ENCODE results near the gene SLC7A6. TPM values are rescaled to one million over a fixed set of nuclear protein-coding genes. Genes with fewer than 3 reads are reported as not detected.

SLC7A6 gene
- total and polyA plus RNA-seq, 2 of the 13 experiments (the other 11 are each of a cell fraction or from before 2014, with no cell fraction given), result 35.8 to 70.8 TPM

DNA sequence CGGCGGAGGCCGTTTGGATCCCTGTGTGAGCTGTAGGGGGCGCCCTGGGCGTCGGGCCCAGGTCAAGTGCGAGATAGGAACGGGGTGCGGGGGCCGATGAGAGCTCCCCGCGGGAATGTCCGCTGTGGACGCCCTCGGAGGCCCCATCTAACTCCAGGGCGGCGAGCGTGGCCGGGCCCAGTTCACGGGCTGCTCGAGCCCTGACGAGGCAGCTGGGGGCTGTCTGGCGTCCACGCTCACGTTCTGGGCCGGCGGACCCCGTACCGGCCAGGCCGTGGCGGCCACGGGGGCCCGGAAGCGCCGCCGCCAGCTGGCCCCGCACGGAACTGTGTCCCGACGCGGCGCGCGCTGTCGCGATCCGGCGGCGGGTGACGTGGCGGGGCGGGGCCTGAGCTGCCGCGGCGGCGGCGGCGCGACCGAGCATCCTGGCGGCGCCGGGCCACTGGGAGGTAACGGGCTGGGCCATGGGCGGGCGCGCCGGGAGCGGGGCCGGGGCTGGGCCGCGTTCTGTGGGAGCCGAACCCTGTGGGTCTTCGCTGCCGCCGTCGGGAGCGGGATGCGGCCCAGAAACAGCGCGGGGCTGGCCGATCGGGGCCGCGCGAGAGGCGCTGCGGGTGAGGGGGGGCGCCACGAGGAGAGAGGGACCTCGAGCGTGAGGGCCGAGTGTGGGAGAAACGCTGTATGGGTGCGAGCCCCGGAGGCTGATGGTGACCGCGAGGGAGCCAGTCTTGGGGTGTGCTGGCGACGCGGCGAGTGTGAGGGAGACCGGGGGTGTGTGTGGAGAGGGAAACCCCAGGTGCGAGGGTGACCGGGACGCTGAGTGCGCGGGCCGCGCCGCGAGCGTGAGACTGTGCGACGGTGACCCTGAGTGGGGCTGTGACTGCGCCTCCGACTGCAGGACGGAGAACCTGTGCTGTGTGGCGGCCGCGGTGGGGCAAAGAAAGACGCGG lies at the start of gene SLC7A6 (continued):
- peak; percentile 73 for TF ChIP-seq ZNF773 (CRISPR knock-in tag; IDR thresholded peaks at IDR 0.05; ENCODE audit: borderline replicate concordance)
- 0 out of 2 replicates have a peak, but pooled peaks have one; percentile 62 for TF ChIP-seq ZNF788 (CRISPR knock-in tag; IDR thresholded peaks at IDR 0.05; ENCODE audit: borderline replicate concordance)
- TF ChIP-seq JUND (CRISPR knock-in tag; IDR thresholded peaks at IDR 0.05), result no peak
- TF ChIP-seq, protein P1, sequence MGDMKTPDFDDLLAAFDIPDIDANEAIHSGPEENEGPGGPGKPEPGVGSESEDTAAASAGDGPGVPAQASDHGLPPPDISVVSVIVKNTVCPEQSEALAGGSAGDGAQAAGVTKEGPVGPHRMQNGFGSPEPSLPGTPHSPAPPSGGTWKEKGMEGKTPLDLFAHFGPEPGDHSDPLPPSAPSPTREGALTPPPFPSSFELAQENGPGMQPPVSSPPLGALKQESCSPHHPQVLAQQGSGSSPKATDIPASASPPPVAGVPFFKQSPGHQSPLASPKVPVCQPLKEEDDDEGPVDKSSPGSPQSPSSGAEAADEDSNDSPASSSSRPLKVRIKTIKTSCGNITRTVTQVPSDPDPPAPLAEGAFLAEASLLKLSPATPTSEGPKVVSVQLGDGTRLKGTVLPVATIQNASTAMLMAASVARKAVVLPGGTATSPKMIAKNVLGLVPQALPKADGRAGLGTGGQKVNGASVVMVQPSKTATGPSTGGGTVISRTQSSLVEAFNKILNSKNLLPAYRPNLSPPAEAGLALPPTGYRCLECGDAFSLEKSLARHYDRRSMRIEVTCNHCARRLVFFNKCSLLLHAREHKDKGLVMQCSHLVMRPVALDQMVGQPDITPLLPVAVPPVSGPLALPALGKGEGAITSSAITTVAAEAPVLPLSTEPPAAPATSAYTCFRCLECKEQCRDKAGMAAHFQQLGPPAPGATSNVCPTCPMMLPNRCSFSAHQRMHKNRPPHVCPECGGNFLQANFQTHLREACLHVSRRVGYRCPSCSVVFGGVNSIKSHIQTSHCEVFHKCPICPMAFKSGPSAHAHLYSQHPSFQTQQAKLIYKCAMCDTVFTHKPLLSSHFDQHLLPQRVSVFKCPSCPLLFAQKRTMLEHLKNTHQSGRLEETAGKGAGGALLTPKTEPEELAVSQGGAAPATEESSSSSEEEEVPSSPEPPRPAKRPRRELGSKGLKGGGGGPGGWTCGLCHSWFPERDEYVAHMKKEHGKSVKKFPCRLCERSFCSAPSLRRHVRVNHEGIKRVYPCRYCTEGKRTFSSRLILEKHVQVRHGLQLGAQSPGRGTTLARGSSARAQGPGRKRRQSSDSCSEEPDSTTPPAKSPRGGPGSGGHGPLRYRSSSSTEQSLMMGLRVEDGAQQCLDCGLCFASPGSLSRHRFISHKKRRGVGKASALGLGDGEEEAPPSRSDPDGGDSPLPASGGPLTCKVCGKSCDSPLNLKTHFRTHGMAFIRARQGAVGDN (CRISPR knock-in tag; IDR thresholded peaks at IDR 0.05), result peak; percentile 87
- TF ChIP-seq ZFX (CRISPR knock-in tag; IDR thresholded peaks at IDR 0.05; ENCODE audit: low read depth), result peak; percentile 84
- 0 out of 2 replicates have a peak, but pooled peaks have one; percentile 64 for TF ChIP-seq KLF9 (CRISPR knock-in tag; IDR thresholded peaks at IDR 0.05; ENCODE audit: low read depth)
- TF ChIP-seq ZNF790 (CRISPR knock-in tag; IDR thresholded peaks at IDR 0.05; ENCODE audit: borderline replicate concordance), result peak; percentile 59; the same call in 1 of the 2 replicates
- TF ChIP-seq, protein P2, sequence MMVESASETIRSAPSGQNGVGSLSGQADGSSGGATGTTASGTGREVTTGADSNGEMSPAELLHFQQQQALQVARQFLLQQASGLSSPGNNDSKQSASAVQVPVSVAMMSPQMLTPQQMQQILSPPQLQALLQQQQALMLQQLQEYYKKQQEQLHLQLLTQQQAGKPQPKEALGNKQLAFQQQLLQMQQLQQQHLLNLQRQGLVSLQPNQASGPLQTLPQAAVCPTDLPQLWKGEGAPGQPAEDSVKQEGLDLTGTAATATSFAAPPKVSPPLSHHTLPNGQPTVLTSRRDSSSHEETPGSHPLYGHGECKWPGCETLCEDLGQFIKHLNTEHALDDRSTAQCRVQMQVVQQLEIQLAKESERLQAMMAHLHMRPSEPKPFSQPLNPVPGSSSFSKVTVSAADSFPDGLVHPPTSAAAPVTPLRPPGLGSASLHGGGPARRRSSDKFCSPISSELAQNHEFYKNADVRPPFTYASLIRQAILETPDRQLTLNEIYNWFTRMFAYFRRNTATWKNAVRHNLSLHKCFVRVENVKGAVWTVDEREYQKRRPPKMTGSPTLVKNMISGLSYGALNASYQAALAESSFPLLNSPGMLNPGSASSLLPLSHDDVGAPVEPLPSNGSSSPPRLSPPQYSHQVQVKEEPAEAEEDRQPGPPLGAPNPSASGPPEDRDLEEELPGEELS (CRISPR knock-in tag; IDR thresholded peaks at IDR 0.05), result no peak; the same call in 1 of the 2 replicates
- TF ChIP-seq ZNF446 (CRISPR knock-in tag; IDR thresholded peaks at IDR 0.05), result peak; percentile 84
- TF ChIP-seq TSC22D2 (CRISPR knock-in tag; IDR thresholded peaks at IDR 0.05; ENCODE audit: borderline replicate concordance), result 0 out of 2 replicates have a peak, but pooled peaks have one; percentile 73
- TF ChIP-seq NFE2 (CRISPR knock-in tag; IDR thresholded peaks at IDR 0.05), result no peak
- TF ChIP-seq, protein P3, sequence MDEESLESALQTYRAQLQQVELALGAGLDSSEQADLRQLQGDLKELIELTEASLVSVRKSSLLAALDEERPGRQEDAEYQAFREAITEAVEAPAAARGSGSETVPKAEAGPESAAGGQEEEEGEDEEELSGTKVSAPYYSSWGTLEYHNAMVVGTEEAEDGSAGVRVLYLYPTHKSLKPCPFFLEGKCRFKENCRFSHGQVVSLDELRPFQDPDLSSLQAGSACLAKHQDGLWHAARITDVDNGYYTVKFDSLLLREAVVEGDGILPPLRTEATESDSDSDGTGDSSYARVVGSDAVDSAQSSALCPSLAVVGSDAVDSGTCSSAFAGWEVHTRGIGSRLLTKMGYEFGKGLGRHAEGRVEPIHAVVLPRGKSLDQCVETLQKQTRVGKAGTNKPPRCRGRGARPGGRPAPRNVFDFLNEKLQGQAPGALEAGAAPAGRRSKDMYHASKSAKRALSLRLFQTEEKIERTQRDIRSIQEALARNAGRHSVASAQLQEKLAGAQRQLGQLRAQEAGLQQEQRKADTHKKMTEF (CRISPR knock-in tag; IDR thresholded peaks at IDR 0.05), result 0 out of 2 replicates have a peak, but pooled peaks have one; percentile 25
- peak; percentile 85; the same call in 1 of the 2 replicates for TF ChIP-seq RXRA (CRISPR knock-in tag; IDR thresholded peaks at IDR 0.05)
- TF ChIP-seq, protein P4, sequence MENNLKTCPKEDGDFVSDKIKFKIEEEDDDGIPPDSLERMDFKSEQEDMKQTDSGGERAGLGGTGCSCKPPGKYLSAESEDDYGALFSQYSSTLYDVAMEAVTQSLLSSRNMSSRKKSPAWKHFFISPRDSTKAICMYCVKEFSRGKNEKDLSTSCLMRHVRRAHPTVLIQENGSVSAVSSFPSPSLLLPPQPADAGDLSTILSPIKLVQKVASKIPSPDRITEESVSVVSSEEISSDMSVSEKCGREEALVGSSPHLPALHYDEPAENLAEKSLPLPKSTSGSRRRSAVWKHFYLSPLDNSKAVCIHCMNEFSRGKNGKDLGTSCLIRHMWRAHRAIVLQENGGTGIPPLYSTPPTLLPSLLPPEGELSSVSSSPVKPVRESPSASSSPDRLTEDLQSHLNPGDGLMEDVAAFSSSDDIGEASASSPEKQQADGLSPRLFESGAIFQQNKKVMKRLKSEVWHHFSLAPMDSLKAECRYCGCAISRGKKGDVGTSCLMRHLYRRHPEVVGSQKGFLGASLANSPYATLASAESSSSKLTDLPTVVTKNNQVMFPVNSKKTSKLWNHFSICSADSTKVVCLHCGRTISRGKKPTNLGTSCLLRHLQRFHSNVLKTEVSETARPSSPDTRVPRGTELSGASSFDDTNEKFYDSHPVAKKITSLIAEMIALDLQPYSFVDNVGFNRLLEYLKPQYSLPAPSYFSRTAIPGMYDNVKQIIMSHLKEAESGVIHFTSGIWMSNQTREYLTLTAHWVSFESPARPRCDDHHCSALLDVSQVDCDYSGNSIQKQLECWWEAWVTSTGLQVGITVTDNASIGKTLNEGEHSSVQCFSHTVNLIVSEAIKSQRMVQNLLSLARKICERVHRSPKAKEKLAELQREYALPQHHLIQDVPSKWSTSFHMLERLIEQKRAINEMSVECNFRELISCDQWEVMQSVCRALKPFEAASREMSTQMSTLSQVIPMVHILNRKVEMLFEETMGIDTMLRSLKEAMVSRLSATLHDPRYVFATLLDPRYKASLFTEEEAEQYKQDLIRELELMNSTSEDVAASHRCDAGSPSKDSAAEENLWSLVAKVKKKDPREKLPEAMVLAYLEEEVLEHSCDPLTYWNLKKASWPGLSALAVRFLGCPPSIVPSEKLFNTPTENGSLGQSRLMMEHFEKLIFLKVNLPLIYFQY (CRISPR knock-in tag; IDR thresholded peaks at IDR 0.05; ENCODE audit: borderline replicate concordance), result peak; percentile 42; the same call in 1 of the 2 replicates
- peak; percentile 26 for TF ChIP-seq TBL1XR1 (IDR thresholded peaks at IDR 0.05; ENCODE audit: borderline replicate concordance, low read length, partially characterized antibody)
- no peak for TF ChIP-seq SMARCE1 (IDR thresholded peaks at IDR 0.05; ENCODE audit: borderline replicate concordance)
